Measurements from ENCODE around the gene TMEM86B.
"Not testable (repeated sequence)": the region's sequence is repeated elsewhere in the genome, so short reads cannot be mapped to it uniquely, and the experiment has no call there.

Gene TMEM86B

DNA sequence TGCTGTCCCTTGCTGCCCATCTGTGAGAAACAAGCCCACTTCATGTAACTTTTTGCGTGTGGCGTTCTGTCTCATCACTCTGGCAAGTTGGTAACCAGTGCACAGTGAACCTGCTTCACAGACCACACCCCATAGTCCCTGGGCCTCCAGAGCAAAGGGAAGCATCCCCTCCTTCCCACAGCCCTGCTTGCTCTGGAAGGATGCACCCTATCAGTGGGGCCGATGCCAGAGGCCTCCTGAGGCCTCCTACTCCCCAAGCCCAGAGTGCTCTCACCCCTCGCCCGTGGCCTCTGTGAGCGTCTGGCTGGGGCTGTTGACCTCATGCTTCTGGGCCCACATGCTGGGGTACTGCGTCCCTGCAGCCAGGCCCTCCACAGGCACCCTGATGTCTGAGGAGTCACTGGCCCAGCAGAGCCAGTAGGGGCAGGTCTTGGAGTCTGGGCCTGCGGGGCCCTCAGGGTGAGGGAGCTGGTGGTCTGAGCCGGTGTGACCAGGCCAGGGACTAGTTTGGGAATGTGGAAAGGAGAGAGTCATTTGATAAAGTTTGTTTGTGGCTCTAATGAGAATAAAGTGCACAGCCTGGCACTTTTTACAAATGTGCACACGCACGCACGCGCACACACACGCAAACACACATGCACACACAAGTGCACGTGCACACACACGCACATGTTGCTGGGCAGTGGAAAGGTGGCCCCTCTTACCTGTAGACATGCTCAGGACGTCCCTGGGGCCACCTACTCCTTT is 5.1 kb downstream of the TMEM86B start:
- no peak for DNase-seq (ENCODE audit: low read depth, low spot score)

DNA sequence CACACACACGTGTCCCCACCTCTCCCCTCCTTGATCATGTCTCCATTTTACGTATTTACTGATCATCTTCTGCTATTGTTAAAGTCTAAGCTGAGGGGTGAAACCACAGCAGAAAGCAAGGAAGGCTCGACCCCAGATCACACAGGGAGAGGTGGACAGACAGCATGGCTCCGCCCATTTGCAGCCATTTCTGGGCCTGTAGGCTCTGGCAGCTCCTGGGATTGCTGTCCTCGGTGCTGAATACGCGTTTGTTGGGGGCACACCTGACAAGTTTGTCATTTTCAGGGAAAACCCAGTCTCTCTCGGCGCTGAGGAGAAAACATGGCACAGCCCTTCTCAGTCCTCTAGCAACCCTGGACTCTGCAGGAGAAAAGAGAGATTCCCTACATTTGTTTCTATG is 8.0 kb downstream of the TMEM86B start:
- DNase-seq (ENCODE audit: low read depth, low spot score), result no peak

DNA sequence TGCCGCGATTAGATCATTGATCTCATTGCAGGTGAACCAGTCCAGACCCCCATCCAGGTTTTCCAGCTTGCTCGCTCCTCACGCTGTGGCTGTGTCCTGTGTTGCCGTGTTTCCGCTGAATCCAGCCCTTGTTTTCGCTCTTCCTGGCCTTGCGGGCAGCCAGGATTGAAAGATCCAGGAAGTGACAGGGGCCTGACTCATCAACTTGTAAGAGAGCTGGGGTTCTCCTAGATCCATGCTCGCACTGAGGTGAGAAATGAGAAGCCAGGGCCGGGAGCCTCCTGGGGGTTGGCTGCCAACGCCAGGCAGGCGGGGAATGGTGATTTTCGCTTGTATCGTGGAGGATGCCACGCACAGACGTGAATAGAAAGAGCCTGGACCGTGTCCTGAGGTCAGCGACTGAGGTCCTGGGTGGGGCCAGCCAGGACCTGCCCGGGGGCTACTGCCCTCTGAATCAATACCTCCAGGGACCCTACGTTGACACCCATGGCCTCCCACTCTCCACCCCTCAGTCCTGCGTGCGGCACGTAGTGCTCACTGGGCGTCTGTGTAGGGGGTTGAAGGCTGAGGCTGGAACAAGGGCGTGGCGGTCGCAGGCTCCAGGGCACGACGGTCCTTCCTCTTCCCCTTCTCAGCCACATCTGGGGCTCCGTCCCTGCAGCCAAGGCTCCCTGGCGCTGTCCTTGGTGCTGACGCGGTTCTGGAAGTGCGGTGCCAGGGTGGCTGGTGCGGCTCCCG is 11.9 kb downstream of the TMEM86B start:
- DNase-seq (ENCODE audit: low read depth, low spot score), result peak; percentile 96

- no peak for DNase-seq (ENCODE audit: low read depth, low spot score)
Observed at GRCh38 chr19:55213547-55213946, 15.0 kb downstream of the TMEM86B start.

- DNase-seq (ENCODE audit: low read depth, low spot score), result no peak
Observed at GRCh38 chr19:55212447-55212846, 16.1 kb downstream of the TMEM86B start.

GRCh38 chr19:55209693-55210472 is 18.7 kb downstream of the TMEM86B start:
- peak; percentile 33 for DNase-seq (ENCODE audit: low read depth, low spot score)

- DNase-seq (ENCODE audit: low read depth, low spot score), result no peak
Observed at GRCh38 chr19:55208880-55209692, 19.5 kb downstream of the TMEM86B start, which contains the start of gene PTPRH. TSS of gene PTPRH (minus strand) at chr19:55209501. CDS start at chr19:55209433, 68 bp downstream.

- peak; percentile 57 for DNase-seq (ENCODE audit: low read depth, low spot score)
Observed at GRCh38 chr19:55206664-55207500, 21.7 kb downstream of the TMEM86B start.

DNA sequence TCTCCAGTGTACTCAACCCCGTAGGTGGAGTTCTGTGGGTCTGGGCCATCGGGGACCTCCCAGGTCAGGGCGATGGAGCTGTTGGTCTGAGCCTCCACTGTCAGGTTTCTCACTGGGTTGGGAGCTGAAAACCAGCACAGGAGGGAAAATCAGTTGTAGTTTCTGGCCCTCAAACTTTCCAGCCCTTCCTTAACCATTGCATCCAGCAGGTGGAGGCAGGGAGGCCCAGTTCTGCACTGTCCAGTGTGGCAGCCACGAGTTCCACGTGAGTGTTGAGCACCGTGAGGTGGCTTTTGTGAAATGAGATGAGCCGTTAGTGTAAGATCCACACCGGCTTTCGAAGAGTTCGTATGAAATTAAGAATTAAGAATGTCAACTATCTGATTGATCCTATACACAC is 26.4 kb downstream of the TMEM86B start:
- DNase-seq (ENCODE audit: low read depth, low spot score), result not testable (repeated sequence)

DNA sequence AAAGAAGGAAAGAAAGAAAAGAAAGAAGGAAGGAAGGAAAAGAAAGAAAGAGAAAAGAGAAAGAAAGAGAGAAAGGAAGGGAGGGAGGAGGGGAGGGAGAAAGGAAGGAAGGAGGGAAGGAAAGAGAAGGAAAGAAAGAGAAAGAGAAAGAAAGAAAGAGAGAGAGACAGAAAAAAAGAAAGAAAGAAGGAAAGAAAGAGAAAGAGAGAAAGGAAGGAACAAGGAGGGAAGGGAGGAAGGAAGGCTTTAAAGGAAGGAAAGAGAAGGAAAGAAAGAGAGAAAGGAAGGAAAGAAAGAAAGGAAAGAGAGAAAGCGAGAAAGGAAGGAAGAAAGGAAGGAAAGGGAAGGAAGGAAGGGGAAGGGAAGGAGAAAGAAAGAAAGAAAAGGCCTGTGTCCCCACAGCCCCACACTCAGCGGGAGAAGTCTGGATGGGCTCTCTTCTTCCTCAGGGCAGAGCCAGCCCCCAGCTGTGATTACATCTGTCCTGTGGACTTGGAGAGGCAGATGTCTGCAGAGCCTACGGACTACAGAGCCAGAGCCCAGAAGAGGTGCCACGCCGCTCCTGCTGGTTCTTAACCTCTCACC is 28.9 kb downstream of the TMEM86B start:
- DNase-seq (ENCODE audit: low read depth, low spot score), result no peak

DNA sequence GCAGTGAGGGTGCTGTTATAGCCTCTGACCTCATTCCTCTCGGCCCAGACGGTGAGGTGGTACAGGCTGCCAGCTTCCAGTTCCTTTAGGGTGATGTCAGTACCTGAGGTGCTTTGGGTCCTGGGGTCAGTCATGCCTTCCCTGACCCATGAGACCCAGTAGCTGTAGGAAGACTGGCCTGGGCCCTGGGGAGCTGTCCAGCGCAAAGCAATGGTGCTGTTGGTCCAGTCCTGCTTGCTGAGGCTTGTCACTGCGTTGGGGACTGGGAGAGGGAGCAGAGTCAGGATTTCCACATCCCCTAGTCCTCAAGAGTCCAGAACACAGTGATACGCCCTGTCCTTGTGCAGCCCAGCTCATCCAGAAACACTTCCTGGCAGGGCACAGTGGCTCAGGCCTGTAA is 29.9 kb downstream of the TMEM86B start:
- no peak for DNase-seq (ENCODE audit: low read depth, low spot score)

DNA sequence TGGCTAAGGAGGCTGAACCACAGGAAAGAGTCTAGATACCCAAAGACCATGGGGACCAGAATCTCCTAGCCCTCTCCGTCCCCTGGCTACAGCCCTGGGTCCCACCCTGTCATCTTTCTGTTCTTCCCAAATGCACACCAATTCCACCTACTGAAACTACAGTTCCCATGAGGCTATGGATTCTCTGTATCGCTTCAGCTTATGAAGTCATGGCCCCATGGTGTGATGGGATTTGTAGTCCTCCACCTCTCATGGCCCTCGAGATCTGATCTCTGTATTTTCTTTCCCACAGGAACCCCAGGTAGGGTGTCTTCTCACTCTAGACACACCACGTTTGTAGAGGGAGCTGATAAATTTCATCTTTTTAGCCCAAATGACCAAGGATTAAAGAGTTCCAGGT is 31.0 kb downstream of the TMEM86B start:
- no peak for DNase-seq (ENCODE audit: low read depth, low spot score)

- no peak for DNase-seq (ENCODE audit: low read depth, low spot score)
Observed at GRCh38 chr19:55196803-55197202, 31.8 kb downstream of the TMEM86B start.

- DNase-seq (ENCODE audit: low read depth, low spot score), result no peak
Observed at GRCh38 chr19:55193481-55193880, 35.1 kb downstream of the TMEM86B start.

- DNase-seq (ENCODE audit: low read depth, low spot score), result peak; percentile 60
Observed at GRCh38 chr19:55189403-55189835, 39.1 kb downstream of the TMEM86B start.

- DNase-seq (ENCODE audit: low read depth, low spot score), result no peak
Observed at GRCh38 chr19:55188625-55189024, 39.9 kb downstream of the TMEM86B start.

GRCh38 chr19:55186080-55186479 is 42.5 kb downstream of the TMEM86B start:
- no peak for DNase-seq (ENCODE audit: low read depth, low spot score)

- no peak for DNase-seq (ENCODE audit: low read depth, low spot score)
Observed at GRCh38 chr19:55181740-55182139, 46.8 kb downstream of the TMEM86B start.

DNA sequence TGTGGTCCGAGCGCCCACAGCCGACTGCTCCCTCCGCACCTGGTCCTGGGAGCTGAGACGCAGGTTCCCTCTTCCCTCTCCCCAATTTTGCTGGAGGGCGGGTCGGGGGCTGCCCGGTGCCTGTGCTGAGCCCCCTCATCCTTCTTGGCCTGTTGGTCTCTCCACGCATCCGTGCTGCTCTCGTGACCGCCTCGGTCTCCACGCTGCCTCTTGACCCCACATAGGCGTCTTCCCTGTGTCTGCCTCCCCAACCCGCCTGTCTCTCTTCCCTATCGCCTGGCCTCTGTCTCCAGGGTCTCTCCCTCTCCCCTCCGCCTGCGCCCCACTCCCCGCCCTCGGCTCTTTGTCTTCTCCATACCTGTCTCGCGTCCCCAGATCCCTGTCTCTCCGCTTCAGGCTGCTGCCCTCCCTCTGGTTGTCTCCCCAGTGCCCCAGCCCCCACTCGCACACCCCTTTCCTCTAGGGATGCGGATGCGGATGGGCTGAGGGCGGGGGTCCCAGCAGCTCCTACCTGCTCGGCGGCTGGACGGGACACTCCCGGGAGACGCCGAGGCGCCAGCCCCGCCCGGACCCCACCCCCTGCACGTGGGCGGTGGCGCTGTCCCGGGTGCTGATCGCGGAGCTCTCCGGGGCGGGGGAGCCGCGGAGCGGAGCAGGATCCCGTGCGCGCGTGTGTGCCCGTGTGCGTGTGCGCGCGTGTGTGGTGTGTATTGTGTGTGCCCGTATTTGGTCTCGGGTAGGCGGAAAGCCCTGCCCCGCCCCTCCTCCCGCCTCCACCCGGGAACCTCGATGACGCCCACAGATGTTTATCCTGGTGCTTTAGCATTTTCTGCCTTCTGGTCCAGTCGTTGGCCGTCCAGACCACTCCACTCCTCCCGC is 48.7 kb downstream of the TMEM86B start, which contains the start of gene SYT5:
Gene SYT5, minus strand, starts transcription at position 684 of the 879 bp plus-strand sequence. CDS start 1,248 bp downstream, outside the sequence.
- no peak for DNase-seq (ENCODE audit: low read depth, low spot score)
